ENCODE data around the gene ALDH3B2. TPM values are rescaled to one million over a fixed set of nuclear protein-coding genes. Genes with fewer than 3 reads are reported as not detected.
"Not testable (repeated sequence)": the region's sequence is repeated elsewhere in the genome, so short reads cannot be mapped to it uniquely, and the experiment has no call there.

The ALDH3B2 gene
- total and polyA plus RNA-seq, 8 donors: 0.17 to 0.50 (median 0.34) TPM; not detected in 4

DNA sequence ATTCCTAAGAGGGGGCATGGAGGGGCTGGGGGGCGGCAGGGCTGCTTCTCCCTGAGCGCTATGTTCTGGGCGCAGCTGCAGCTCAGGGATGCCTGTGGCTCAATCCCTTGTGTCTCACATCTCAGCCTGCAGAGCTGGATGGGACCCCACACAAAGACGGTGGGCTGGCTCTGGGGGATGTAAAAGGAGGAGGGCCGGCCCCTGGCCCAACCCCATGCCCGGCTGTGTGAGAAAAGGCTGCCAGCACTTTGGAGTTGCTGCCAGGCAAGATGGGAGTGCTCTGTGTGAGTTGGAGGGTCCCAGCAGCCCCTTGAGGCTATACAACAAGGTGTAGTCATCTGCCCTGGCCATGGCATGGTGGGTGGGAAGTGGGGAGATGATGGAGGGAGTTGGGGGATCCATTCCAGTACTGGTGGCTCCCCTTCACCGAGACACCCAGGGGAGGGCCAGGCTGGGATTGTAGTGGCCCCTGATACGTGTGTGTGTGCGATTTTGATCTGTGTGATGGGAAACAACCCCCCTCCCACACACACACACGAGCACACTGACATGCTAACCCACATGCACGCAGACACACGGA is 33.6 kb downstream of the ALDH3B2 start:
- H3K27ac ChIP-seq: no peak overlapping the region
- H3K27me3 ChIP-seq: no peaks in the 10 kb centered on the region
- no peaks in the 10 kb centered on the region for H3K9me3 ChIP-seq
- intact Hi-C loops (cut with DNase I): no loop called here
- FAIRE-seq (no peak), ATAC-seq (no peak), DNase-seq (no peak)
- 72 to 86% methylated on average over 12 of the region's 12 CpGs for WGBS, 2 donors
- TF ChIP-seq, protein P1, sequence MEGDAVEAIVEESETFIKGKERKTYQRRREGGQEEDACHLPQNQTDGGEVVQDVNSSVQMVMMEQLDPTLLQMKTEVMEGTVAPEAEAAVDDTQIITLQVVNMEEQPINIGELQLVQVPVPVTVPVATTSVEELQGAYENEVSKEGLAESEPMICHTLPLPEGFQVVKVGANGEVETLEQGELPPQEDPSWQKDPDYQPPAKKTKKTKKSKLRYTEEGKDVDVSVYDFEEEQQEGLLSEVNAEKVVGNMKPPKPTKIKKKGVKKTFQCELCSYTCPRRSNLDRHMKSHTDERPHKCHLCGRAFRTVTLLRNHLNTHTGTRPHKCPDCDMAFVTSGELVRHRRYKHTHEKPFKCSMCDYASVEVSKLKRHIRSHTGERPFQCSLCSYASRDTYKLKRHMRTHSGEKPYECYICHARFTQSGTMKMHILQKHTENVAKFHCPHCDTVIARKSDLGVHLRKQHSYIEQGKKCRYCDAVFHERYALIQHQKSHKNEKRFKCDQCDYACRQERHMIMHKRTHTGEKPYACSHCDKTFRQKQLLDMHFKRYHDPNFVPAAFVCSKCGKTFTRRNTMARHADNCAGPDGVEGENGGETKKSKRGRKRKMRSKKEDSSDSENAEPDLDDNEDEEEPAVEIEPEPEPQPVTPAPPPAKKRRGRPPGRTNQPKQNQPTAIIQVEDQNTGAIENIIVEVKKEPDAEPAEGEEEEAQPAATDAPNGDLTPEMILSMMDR (IDR thresholded peaks at IDR 0.05): no peak
- H3K36me3 ChIP-seq: no peaks in the 10 kb centered on the region
- H3K4me3 ChIP-seq: no peak overlapping the region
- H3K4me1 ChIP-seq: peaks cover 0 to 7% (median 6%) of the 10 kb centered on the region in 3 donors

DNA sequence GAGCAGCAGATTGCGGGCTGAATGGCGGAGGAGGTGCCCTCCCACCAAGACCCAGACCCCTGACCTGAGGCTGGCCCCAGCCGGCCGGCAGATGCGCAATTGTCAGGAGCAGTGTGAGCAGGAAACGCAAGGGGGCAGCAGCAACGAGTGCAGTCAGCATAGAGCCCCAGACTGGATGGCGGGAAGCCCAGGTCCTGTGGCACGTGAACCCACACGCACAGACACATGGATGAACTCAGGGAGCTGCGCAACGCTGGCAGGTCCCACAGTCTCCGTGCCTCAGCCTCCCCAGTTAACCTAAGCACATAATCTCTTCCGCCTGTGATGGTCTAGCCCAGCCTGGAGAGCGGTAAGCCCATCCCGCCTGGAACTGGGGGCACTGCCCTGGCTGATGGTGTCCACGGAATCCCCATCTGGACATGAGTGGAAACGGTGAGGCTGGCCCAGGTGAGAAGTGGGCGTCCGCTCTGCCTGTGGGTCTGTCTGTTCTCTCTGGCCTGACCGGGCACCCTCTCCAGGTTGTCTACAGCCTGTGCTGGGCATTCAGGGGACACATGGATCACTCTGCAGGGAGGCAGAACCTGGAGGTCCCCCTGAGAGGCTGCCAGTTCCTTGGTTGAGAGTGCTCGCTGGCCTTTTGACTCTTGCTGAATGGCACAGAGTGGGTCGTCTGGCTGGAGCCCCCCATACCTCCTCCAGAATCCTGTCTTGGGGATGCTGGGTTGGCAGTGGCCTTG is 34.2 kb downstream of the ALDH3B2 start:
- Histone ChIP-seq H3K27ac (no peak overlapping the region), H3K4me1 (peaks cover 0 to under 1% (median under 1%) of the 10 kb centered on the region in 3 donors), H3K4me3 (no peak overlapping the region), H3K27me3 (no peaks in the 10 kb centered on the region), H3K36me3 (no peaks in the 10 kb centered on the region), H3K9me3 (no peaks in the 10 kb centered on the region)
- intact Hi-C loops (cut with DNase I): no loop called here
- FAIRE-seq: no peak
- peak; percentile 52 to 88 (median 77) for DNase-seq
- 40 to 45% methylated on average over 23 of the region's 23 CpGs for WGBS, 2 donors
- peak; percentile 73 to 89 (median 84) for ATAC-seq
- TF ChIP-seq, protein P1 (IDR thresholded peaks at IDR 0.05): peak; percentile 50 to 73 (median 56)

DNA sequence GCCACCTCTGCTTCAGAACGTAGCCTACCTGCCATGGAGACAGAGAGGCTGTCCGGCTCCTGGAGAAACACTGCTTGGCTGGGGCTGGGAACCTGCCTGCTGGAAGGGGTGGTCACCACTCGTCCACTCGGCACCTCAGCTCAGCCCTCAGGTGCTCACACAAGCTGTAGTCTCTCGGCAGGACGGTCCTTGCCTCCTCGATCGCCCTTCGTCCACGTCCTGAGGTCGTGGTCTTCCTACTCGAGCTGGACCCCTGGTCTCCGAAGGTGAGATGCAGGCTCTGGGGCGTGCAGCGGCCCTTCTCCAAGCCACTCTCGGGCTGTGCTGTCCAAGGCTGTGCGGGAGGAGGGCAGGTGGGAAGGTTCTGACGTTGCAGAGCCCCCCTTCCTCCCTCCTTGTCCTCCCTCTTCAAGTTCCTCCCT is 35.0 kb downstream of the ALDH3B2 start, which contains the start of gene TBX10:
TBX10 (minus strand) TSS at position 326 of the 422 bp plus-strand sequence; CDS start at position 35, 291 bp downstream.
- DNase-seq: peak in 1 of 6 donors; percentile 79

DNA sequence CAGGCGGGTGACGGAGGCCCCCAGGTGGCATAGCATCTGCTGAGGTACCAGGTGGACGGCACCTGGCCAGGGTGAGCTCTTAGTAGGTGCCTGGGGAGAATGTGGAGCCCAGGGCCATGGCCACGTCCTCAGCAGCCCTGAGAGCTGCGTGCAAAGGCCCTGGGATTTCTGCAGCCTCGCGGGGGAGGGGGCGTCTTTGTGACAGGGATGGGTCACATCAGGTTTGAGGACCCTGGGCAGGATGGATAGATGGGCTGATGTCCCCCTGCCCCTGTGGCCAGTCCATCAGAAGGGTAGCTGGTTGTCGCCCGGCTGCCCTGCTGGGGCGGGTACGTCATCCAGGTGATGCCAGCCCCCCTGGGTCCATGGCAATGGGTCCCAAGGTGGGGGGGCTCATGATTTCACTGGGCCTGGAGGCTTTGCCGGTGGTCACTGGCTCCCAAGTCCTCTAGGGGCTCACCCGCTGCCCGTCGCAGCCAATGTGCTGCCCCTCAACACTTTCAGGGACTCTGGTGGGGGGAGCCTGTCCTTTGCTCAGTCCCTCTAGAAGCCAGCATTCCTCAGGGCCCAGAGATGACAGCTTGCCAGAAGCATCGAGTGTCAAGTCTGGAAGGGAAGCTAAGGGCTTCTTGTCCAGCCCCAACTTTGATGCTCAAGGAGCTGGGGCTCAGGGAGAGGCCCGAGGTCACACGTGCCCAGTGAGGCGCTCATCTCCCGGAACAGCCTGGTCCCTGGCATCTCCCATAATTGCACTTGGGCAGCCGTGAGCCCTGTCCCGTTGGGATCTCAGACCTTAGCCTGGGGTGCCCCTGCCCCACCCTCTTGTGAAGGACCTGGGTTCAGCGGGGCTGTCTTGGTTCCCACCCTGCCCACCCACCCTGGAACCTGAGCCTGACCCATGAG is 35.6 kb downstream of the ALDH3B2 start:
- intact Hi-C loops (cut with DNase I): no loop called here
- DNase-seq (peak in 1 of 6 donors; percentile 32), ATAC-seq (no peak), FAIRE-seq (no peak)
- Histone ChIP-seq H3K4me1 (no peaks in the 10 kb centered on the region), H3K9me3 (no peaks in the 10 kb centered on the region), H3K4me3 (no peak overlapping the region), H3K36me3 (no peaks in the 10 kb centered on the region), H3K27ac (no peak overlapping the region), H3K27me3 (no peaks in the 10 kb centered on the region)
- TF ChIP-seq, protein P1 (IDR thresholded peaks at IDR 0.05): no peak
- 86 to 92% methylated on average over 22 to 24 of the region's 24 CpGs for WGBS, 2 donors

More for the DNA sequence above, 35.0 kb downstream of the ALDH3B2 start, which contains the start of gene TBX10:
- TF ChIP-seq, protein P1 (IDR thresholded peaks at IDR 0.05): no peak
- no peak within 1 kb of the TSS for H3K27ac ChIP-seq
- no peaks in the 10 kb centered on the region for H3K36me3 ChIP-seq
- FAIRE-seq: no peak
- H3K27me3 ChIP-seq: no peaks in the 10 kb centered on the region
- no peaks in the 10 kb centered on the region for H3K4me1 ChIP-seq
- no peak within 1 kb of the TSS for H3K4me3 ChIP-seq
- 72 to 78% methylated on average over 18 of the region's 18 CpGs for WGBS, 2 donors
- no peaks in the 10 kb centered on the region for H3K9me3 ChIP-seq
- intact Hi-C loops (cut with DNase I): no loop called here
- ATAC-seq: no peak

DNA sequence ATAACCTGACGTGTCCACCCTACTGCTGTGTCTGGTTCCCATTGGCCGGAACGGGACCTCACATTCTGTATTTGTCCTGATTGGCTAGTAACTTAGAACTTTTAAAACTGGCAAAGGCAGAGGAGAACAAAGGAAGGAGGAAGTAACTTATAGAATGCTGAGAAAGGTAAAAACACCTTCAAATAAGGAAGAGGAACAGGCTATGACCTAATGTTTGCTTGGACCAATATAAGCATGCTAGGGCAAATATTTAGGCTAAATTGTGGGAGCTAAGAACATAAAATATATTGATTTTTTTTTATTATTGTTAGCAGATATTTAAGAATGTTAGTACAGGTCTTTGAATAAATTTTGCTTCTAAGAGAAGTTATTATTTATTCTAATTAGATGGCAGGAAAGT is 37.0 kb downstream of the ALDH3B2 start:
- DNase-seq; intact Hi-C loops (cut with DNase I); FAIRE-seq: not testable (repeated sequence)

More for the DNA sequence above, 37.0 kb downstream of the ALDH3B2 start:
- H3K4me1 ChIP-seq, H3K36me3 ChIP-seq, H3K4me3 ChIP-seq, ATAC-seq, H3K27ac ChIP-seq, H3K27me3 ChIP-seq, H3K9me3 ChIP-seq: not testable (repeated sequence)
- WGBS, 2 donors: 88 to 96% methylated on average over 3 of the region's 3 CpGs
